AG08396 (cell line): Measurements from ENCODE around the gene PPARD.
"Not testable (repeated sequence)": the region's sequence is repeated elsewhere in the genome, so short reads cannot be mapped to it uniquely, and the experiment has no call there.

Source experiments
- DNase-seq: peaks from one replicate; pipeline ENCODE4 v3.0.0; 2012; ENCODE audit warnings: low spot score, mixed read lengths

The PPARD gene

GRCh38 chr6:35406711-35407485 lies 64.5 kb downstream of the PPARD start:
- no peak for DNase-seq

- DNase-seq: no peak
These were observed 66.9 kb downstream of the PPARD start for GRCh38 chr6:35409245-35409644.

GRCh38 chr6:35410131-35410530 lies 67.8 kb downstream of the PPARD start:
- no peak for DNase-seq

GRCh38 chr6:35411066-35411465 lies 68.7 kb downstream of the PPARD start:
- no peak for DNase-seq

GRCh38 chr6:35412102-35412501 lies 69.7 kb downstream of the PPARD start:
- DNase-seq: no peak

GRCh38 chr6:35413911-35414310 lies 71.6 kb downstream of the PPARD start:
- no peak for DNase-seq

- peak; percentile 90 for DNase-seq
These were observed 72.9 kb downstream of the PPARD start for GRCh38 chr6:35415065-35415891.

- no peak for DNase-seq
These were observed 75.8 kb downstream of the PPARD start for GRCh38 chr6:35417979-35418661.

GRCh38 chr6:35419417-35419816 lies 77.1 kb downstream of the PPARD start:
- DNase-seq: peak; percentile 54

GRCh38 chr6:35419961-35420360 lies 77.6 kb downstream of the PPARD start:
- no peak for DNase-seq

GRCh38 chr6:35425284-35425683 lies 82.9 kb downstream of the PPARD start:
- peak; percentile 81 for DNase-seq

- no peak for DNase-seq
These were observed 83.7 kb downstream of the PPARD start for GRCh38 chr6:35426074-35426473.

- no peak for DNase-seq
These were observed 85.1 kb downstream of the PPARD start for GRCh38 chr6:35427435-35427834.

- DNase-seq: peak; percentile 78
These were observed 85.5 kb downstream of the PPARD start for GRCh38 chr6:35427851-35428321.

- no peak for DNase-seq
These were observed 86.2 kb downstream of the PPARD start for GRCh38 chr6:35428421-35429149.

GRCh38 chr6:35429463-35429862 lies 87.1 kb downstream of the PPARD start:
- no peak for DNase-seq

GRCh38 chr6:35432291-35432690 lies 89.9 kb downstream of the PPARD start:
- no peak for DNase-seq

GRCh38 chr6:35432702-35433101 lies 90.3 kb downstream of the PPARD start:
- not testable (repeated sequence) for DNase-seq

- no peak for DNase-seq
These were observed 92.9 kb downstream of the PPARD start for GRCh38 chr6:35435074-35435837.

- DNase-seq: no peak
These were observed 93.9 kb downstream of the PPARD start for GRCh38 chr6:35436071-35436857.
